Measurements from ENCODE around the gene PSMC2.

- TF ChIP-seq CTCF (IDR thresholded peaks at IDR 0.05) = no peak
- no peak for TF ChIP-seq ZFX (IDR thresholded peaks at IDR 0.05; ENCODE audit: borderline replicate concordance)
Measured at GRCh38 chr7:103373866-103374643, 26.6 kb downstream of the PSMC2 start.
